Central memory CD8-positive, alpha-beta T cell (primary cell): ENCODE results near the gene LEMD1.

Source experiments
- ATAC-seq: fragments of 150-1000 bp; cut with Tn5 transposase; replicated peaks from 2 replicates; pipeline ENCODE4 v1.10.0; 2022; ENCODE audit warnings: mild to moderate bottlenecking, moderate FRiP score, moderate number of reproducible peaks; ENCODE audit not compliant: poor library complexity, severe bottlenecking; ENCODE audit errors: extremely low read depth
- DNase-seq, 2 donors: peaks; one replicate each; pipeline ENCODE4 v3.0.0; 2021; ENCODE audit warnings: low spot score in 2 of 2
- H3K27ac Mint-ChIP-seq: one replicate; pipeline ENCODE4 v1.8.0; 2022; ENCODE audit warnings: low read depth, mild to moderate bottlenecking, moderate library complexity, mixed read lengths
- H3K27me3 Mint-ChIP-seq: one replicate; pipeline ENCODE4 v1.8.0; 2022; ENCODE audit warnings: mixed read lengths
- H3K36me3 Mint-ChIP-seq: one replicate; pipeline ENCODE4 v1.8.0; 2022; ENCODE audit warnings: mild to moderate bottlenecking, moderate library complexity, mixed read lengths; ENCODE audit not compliant: insufficient read depth
- H3K4me1 Mint-ChIP-seq: one replicate; pipeline ENCODE4 v1.8.0; 2022; ENCODE audit warnings: mixed read lengths
- H3K4me3 Mint-ChIP-seq: one replicate; pipeline ENCODE4 v1.8.0; 2022; ENCODE audit warnings: mild to moderate bottlenecking, moderate library complexity, mixed read lengths
- H3K9me3 Mint-ChIP-seq: one replicate; pipeline ENCODE4 v1.8.0; 2022; ENCODE audit warnings: mixed read lengths

LEMD1 gene

DNA sequence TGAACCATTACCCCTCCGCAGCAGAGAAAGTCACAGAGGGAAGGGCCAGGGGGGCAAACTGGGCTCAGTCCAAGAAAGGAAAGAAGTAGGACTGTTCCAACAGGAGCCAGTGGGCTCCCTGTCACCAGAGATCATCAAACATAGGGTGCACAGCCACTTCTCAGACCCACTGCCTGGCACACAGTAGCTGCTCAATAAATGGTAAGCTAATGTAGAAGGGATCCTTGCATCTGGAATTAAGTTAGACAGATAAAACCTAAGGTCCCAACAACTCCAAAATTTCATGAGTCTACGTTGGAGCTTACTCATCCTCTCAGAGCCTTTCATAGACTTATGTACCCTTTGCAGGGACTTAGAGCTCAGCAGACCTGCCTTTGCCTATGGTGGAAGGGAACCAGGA, 30.5 kb upstream of the LEMD1 start:
- Mint-ChIP-seq H3K4me3 (no peak overlapping the region), H3K27ac (no peak overlapping the region), H3K4me1 (peaks cover 11% of the 10 kb centered on the region), H3K27me3 (peaks cover 61% of the 10 kb centered on the region), H3K36me3 (no peaks in the 10 kb centered on the region), H3K9me3 (no peaks in the 10 kb centered on the region)
- DNase-seq (no peak), ATAC-seq (no peak)

GRCh38 chr1:205451759-205452164, 29.9 kb upstream of the LEMD1 start:
- Mint-ChIP-seq H3K4me3 (no peak overlapping the region), H3K27ac (no peak overlapping the region), H3K27me3 (peaks cover 61% of the 10 kb centered on the region), H3K9me3 (no peaks in the 10 kb centered on the region), H3K36me3 (no peaks in the 10 kb centered on the region), H3K4me1 (peaks cover 11% of the 10 kb centered on the region)
- DNase-seq: no peak
- no peak for ATAC-seq

DNA sequence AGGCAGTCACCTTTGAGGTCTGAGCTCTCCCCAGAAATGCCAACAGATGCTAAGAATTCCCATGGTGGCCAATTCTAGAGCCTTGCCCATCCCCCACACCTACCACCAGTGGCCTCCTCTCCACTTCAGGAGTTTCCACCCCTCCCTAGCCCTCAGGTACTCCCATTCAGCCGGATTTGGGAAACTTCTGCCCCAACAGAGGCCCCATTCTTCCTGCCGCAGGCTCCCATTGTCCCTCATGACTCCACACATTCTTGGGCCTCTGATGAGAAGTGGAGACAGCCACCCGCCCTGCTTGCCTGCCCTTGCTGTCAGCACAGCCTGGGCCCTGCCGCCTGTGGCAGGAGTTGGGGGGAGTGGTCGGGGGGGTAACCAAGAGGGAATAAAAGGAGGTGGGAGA, 29.3 kb upstream of the LEMD1 start:
- H3K4me1 Mint-ChIP-seq: peaks cover 6% of the 10 kb centered on the region
- peak overlapping the region; percentile 68 for H3K27ac Mint-ChIP-seq
- no peaks in the 10 kb centered on the region for H3K36me3 Mint-ChIP-seq
- H3K9me3 Mint-ChIP-seq: no peaks in the 10 kb centered on the region
- H3K27me3 Mint-ChIP-seq: peaks cover 55% of the 10 kb centered on the region
- DNase-seq (no peak), ATAC-seq (no peak)
- no peak overlapping the region for H3K4me3 Mint-ChIP-seq

GRCh38 chr1:205450448-205450847, 28.6 kb upstream of the LEMD1 start:
- no peak for ATAC-seq
- Mint-ChIP-seq H3K4me3 (no peak overlapping the region), H3K27me3 (peaks cover 47% of the 10 kb centered on the region), H3K4me1 (no peaks in the 10 kb centered on the region), H3K27ac (peak overlapping the region; percentile 68), H3K9me3 (no peaks in the 10 kb centered on the region), H3K36me3 (no peaks in the 10 kb centered on the region)
- no peak for DNase-seq

DNA sequence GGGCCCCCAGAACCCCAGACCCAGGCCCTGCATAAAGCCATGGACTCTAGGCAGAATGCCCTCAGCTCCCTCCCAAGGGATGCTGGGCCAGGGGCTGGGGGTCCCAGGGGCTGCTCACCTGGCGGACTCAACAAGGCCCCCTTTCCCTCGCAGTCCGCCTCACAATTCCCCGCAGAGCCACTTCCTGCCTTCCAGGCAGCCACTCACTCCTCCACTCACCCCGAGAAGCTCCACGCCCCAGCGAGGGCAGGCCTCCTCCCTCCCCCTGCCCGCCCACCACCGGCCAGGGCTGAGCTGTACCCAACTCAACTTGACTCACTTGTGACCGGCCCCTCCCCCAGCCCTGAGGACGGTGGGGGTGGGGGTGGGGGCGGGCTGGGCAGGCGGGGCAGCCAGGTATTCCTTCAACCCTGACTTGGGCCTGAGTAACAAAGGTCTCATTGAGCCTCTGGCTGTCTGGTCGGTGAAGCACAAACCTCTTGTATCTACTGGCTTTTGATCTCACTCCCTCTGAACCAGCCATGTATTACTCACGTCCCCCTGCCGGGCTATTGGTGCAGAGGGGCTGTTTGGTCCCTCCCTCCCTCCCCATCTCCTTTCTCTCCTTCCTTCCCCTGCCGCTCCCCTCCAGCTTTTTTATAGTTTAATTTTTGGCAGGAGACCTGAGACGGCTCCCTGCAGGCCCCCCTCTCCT, 28.0 kb upstream of the LEMD1 start:
- no peak for DNase-seq
- H3K27ac Mint-ChIP-seq: no peak overlapping the region
- no peak for ATAC-seq
- H3K4me3 Mint-ChIP-seq: no peak overlapping the region
- H3K27me3 Mint-ChIP-seq: peaks cover 44% of the 10 kb centered on the region
- H3K36me3 Mint-ChIP-seq: no peaks in the 10 kb centered on the region
- no peaks in the 10 kb centered on the region for H3K9me3 Mint-ChIP-seq
- no peaks in the 10 kb centered on the region for H3K4me1 Mint-ChIP-seq

DNA sequence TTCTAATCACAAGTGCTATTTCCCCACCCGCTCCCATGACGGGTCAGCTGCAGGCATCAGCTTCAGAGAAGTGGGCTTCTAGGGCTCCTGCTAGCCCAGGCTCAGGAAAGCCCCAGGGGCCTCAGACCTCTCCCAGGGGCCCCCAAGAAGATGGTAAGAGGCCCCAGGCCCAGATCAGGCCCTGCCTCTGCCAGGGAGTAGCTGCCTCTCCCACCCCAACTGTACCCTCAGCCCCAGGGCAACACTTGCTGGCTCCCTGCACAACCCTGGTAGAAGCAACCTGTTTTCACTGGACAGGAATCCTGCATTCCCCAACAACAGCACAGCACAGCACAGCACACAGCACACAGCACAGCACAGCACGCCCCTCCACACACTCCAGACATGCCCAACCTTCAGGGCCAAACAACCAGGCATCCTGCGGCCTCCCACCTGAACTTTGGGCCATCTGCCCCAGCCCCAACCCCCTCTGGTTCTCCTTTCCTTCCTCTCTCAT, 27.4 kb upstream of the LEMD1 start:
- Mint-ChIP-seq H3K27ac (no peak overlapping the region), H3K27me3 (peaks cover 38% of the 10 kb centered on the region), H3K9me3 (no peaks in the 10 kb centered on the region), H3K4me1 (no peaks in the 10 kb centered on the region), H3K4me3 (no peak overlapping the region), H3K36me3 (no peaks in the 10 kb centered on the region)
- no peak for DNase-seq
- ATAC-seq: no peak

DNA sequence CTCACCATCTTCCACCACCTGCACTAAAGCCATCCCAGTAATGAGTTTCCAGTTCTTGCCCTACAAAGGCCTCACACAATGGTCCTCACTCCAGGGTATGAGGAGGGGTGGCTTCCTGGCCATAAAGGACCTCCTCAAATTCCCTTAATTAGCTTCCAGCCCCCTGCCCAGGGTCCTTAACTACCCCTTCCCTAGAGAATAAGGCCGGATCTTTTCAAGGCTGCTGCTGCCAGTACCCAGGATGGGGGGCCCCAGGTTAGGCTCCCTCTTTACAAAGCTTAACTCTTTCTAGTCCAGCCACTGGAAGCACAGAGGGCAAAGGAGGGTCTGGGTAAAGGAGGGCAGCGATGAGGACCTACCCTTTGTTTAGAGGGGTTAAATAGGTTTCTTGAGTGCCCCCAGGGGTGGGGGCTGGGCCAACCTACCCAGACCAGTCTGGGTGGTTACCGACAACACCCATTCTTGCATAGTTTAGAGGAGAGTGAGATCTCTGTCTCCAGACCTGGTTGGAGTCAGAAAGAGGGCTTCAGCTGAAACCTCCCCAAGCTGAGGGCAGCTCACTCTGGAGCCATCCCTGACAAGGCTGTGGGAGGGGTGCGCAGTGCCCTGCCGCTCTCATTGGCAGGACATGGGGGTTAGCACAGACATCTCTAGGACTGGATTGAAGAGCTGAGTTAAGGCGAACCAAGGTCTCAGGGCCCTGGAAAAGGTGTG, 26.8 kb upstream of the LEMD1 start:
- H3K27me3 Mint-ChIP-seq: peaks cover 32% of the 10 kb centered on the region
- H3K9me3 Mint-ChIP-seq: no peaks in the 10 kb centered on the region
- no peak for DNase-seq
- no peaks in the 10 kb centered on the region for H3K36me3 Mint-ChIP-seq
- no peak overlapping the region for H3K4me3 Mint-ChIP-seq
- no peak overlapping the region for H3K27ac Mint-ChIP-seq
- no peaks in the 10 kb centered on the region for H3K4me1 Mint-ChIP-seq
- ATAC-seq: no peak

GRCh38 chr1:205447457-205448341, 25.8 kb upstream of the LEMD1 start:
- no peaks in the 10 kb centered on the region for H3K36me3 Mint-ChIP-seq
- H3K27ac Mint-ChIP-seq: no peak overlapping the region
- peaks cover 22% of the 10 kb centered on the region for H3K27me3 Mint-ChIP-seq
- no peaks in the 10 kb centered on the region for H3K9me3 Mint-ChIP-seq
- no peak for DNase-seq
- H3K4me3 Mint-ChIP-seq: no peak overlapping the region
- no peaks in the 10 kb centered on the region for H3K4me1 Mint-ChIP-seq
- no peak for ATAC-seq

GRCh38 chr1:205446828-205447227, 25.0 kb upstream of the LEMD1 start:
- DNase-seq (no peak), ATAC-seq (no peak)
- Mint-ChIP-seq H3K9me3 (no peaks in the 10 kb centered on the region), H3K36me3 (no peaks in the 10 kb centered on the region), H3K27ac (no peak overlapping the region), H3K27me3 (peaks cover 14% of the 10 kb centered on the region), H3K4me3 (no peak overlapping the region), H3K4me1 (peaks cover 4% of the 10 kb centered on the region)

DNA sequence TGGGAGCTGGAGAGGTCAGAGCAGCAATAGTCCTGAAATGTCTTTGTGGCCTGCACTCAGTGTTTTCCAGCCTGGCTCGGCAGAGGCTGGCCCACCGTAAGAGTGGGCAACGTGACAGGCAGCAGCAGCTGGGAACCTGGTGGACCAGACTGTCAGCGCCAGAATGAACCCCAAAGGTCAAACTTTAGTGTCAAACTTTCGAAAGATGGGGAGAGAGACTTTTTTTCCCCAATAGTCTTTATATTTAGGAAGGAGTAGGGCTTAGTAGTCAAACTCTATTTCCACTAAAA, 23.7 kb upstream of the LEMD1 start:
- peaks cover 1% of the 10 kb centered on the region for H3K27me3 Mint-ChIP-seq
- ATAC-seq (no peak), DNase-seq (no peak)
- H3K36me3 Mint-ChIP-seq: no peaks in the 10 kb centered on the region
- H3K4me3 Mint-ChIP-seq: no peak overlapping the region
- no peaks in the 10 kb centered on the region for H3K9me3 Mint-ChIP-seq
- peaks cover 17% of the 10 kb centered on the region for H3K4me1 Mint-ChIP-seq
- no peak overlapping the region for H3K27ac Mint-ChIP-seq

DNA sequence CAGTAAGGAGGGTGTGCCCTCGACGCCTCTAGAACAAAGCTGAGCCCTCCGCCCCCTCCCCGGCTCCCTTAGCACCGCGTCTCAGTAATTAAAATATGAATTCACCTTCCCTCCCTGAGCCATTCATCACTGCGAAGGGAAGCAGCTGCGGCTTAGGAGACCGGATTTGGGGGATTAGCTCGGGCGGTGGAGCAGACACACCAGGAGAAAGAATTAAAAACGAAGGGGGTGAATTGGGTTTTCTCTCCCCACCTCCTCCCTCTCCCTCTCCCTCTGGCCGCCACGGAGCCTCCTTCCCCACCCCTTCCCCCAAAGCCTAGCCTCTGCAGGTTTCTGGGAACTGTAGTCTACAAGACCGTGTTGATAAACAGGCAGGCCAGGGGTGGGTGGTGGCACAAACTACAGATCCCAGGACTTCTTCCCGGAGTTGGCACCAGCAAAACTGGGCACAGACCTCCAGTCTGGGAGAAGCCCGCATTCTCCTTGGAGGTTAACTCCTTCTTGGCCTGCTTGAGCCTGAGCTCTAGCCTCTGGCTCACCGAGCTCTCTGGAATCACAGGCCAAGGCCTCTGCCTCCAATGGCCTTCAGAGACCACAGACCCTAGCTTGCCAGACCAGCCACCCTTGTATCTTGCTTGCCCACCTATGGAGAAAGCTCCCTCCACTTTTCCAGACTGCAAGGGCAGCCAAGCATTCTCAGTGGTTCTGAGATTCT, 23.2 kb upstream of the LEMD1 start:
- no peaks in the 10 kb centered on the region for H3K36me3 Mint-ChIP-seq
- peaks cover 22% of the 10 kb centered on the region for H3K4me1 Mint-ChIP-seq
- no peak for ATAC-seq
- H3K4me3 Mint-ChIP-seq: no peak overlapping the region
- H3K9me3 Mint-ChIP-seq: no peaks in the 10 kb centered on the region
- DNase-seq: no peak
- H3K27me3 Mint-ChIP-seq: no peaks in the 10 kb centered on the region
- no peak overlapping the region for H3K27ac Mint-ChIP-seq

- no peak for ATAC-seq
- H3K4me1 Mint-ChIP-seq: peaks cover 29% of the 10 kb centered on the region
- peak overlapping the region; percentile 44 for H3K27ac Mint-ChIP-seq
- no peaks in the 10 kb centered on the region for H3K9me3 Mint-ChIP-seq
- H3K27me3 Mint-ChIP-seq: no peaks in the 10 kb centered on the region
- H3K4me3 Mint-ChIP-seq: no peak overlapping the region
- no peaks in the 10 kb centered on the region for H3K36me3 Mint-ChIP-seq
- no peak for DNase-seq
Measured at GRCh38 chr1:205444300-205444930, 22.6 kb upstream of the LEMD1 start.
